DOHH2 (cell line): ENCODE measurements around the gene ZFYVE26.

Experiments used
- H3F3A ChIP-seq: fragments of 200-600 bp; sonication (generic), shearing (Covaris generic); 2 replicates; pipeline ENCODE4 v1.6.0; 2016; ENCODE audit warnings: antibody characterized with exemption, mild to moderate bottlenecking; ENCODE audit not compliant: control insufficient read depth, insufficient read depth
- H3K27ac ChIP-seq: fragments of 200-600 bp; sonication (generic); 2 replicates; pipeline ENCODE4 v1.5.1; 2014; ENCODE audit warnings: low read depth, mild to moderate bottlenecking, low read length, moderate library complexity
- H3K27me3 ChIP-seq: fragments of 200-600 bp; sonication (generic); 2 replicates; pipeline ENCODE4 v1.6.1; 2014; ENCODE audit warnings: mild to moderate bottlenecking, low read length, mixed read lengths; ENCODE audit not compliant: control insufficient read depth
- H3K36me3 ChIP-seq: fragments of 200-600 bp; sonication (generic); 2 replicates; pipeline ENCODE4 v1.6.1; 2014; ENCODE audit warnings: mild to moderate bottlenecking, low read length, moderate library complexity, mixed read lengths; ENCODE audit not compliant: control insufficient read depth
- H3K4me1 ChIP-seq: fragments of 200-600 bp; sonication (generic); 2 replicates; pipeline ENCODE4 v1.6.1; 2014; ENCODE audit warnings: mild to moderate bottlenecking, low read length, mixed read lengths; ENCODE audit not compliant: control insufficient read depth
- H3K4me2 ChIP-seq: fragments of 200-600 bp; sonication (generic); 2 replicates; pipeline ENCODE4 v1.6.0; 2014; ENCODE audit warnings: mild to moderate bottlenecking, low read length, moderate library complexity
- H3K4me3 ChIP-seq: fragments of 200-600 bp; sonication (generic); 2 replicates; pipeline ENCODE4 v1.5.1; 2014; ENCODE audit warnings: mild to moderate bottlenecking, low read length, mixed read lengths
- H3K79me2 ChIP-seq: fragments of 200-600 bp; sonication (generic); 2 replicates; pipeline ENCODE4 v1.6.1; 2014; ENCODE audit warnings: mild to moderate bottlenecking, low read length, mixed read lengths; ENCODE audit not compliant: control insufficient read depth
- H3K9me2 ChIP-seq: fragments of 200-600 bp; sonication (generic); replicated peaks from 2 replicates; pipeline ENCODE4 v1.6.1; 2014; ENCODE audit warnings: mild to moderate bottlenecking, low read length, mixed read lengths; ENCODE audit not compliant: control insufficient read depth
- H3K9me3 ChIP-seq: fragments of 200-600 bp; sonication (generic); 2 replicates; pipeline ENCODE4 v1.6.1; 2014; ENCODE audit warnings: antibody characterized with exemption, low read length, mixed read lengths; ENCODE audit not compliant: control insufficient read depth, insufficient read depth
- H4K20me1 ChIP-seq: fragments of 200-600 bp; sonication (generic); 2 replicates; pipeline ENCODE4 v1.6.0; 2014; ENCODE audit warnings: low read depth, mild to moderate bottlenecking, antibody characterized with exemption, low read length, moderate library complexity; ENCODE audit not compliant: control insufficient read depth, insufficient read depth
- EZH2phosphoT487 ChIP-seq: fragments of 200-600 bp; sonication (generic); IDR thresholded peaks from 2 replicates; pipeline ENCODE4 v1.6.1; 2017; ENCODE audit warnings: borderline replicate concordance, mild to moderate bottlenecking, antibody characterized with exemption, low read length, moderate library complexity, mixed read lengths
- TF ChIP-seq, protein P1 (sequence below): fragments of 200-600 bp; sonication (generic); IDR thresholded peaks from one replicate; pipeline ENCODE4 v1.5.1; 2014; ENCODE audit warnings: antibody characterized with exemption, mild to moderate bottlenecking, low read depth, low read length; ENCODE audit not compliant: poor library complexity, severe bottlenecking

Gene ZFYVE26

DNA sequence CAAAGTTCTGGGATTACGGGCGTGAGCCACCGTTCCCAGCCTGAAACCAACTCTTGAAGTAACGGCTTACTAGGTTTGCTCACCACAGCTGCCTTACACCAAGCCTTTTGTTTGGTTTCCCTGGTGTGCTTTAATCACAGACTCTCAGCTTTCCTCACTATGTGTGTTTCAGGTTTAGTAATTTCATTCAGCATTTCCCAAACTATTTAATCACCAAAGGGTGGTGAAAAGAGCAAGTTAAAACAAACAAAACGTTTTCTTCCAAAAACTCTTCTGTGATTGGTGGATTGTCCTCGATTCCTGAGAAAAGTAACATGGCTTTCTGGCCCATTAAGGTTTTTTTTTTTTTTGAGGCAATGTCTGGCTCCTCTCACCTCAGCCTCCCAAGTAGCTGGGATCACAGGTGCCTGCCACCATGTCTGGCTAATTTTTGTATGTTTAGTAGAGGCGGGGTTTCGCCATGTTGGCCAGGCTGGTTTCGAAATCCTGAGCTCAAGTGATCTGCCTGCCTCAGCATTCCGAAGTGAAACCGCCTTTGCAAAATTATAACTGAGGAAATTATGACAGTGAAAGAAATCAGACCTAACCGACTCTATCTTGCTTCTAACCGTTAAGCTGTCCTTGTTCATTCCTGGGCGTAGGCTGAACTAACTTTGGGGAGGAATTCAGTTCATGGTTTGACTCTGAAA lies 1.5 kb upstream of the ZFYVE26 start:
- peaks cover 57% of the 10 kb centered on the region for H3K79me2 ChIP-seq
- H3K9me3 ChIP-seq: no peaks in the 10 kb centered on the region
- TF ChIP-seq, protein P1, sequence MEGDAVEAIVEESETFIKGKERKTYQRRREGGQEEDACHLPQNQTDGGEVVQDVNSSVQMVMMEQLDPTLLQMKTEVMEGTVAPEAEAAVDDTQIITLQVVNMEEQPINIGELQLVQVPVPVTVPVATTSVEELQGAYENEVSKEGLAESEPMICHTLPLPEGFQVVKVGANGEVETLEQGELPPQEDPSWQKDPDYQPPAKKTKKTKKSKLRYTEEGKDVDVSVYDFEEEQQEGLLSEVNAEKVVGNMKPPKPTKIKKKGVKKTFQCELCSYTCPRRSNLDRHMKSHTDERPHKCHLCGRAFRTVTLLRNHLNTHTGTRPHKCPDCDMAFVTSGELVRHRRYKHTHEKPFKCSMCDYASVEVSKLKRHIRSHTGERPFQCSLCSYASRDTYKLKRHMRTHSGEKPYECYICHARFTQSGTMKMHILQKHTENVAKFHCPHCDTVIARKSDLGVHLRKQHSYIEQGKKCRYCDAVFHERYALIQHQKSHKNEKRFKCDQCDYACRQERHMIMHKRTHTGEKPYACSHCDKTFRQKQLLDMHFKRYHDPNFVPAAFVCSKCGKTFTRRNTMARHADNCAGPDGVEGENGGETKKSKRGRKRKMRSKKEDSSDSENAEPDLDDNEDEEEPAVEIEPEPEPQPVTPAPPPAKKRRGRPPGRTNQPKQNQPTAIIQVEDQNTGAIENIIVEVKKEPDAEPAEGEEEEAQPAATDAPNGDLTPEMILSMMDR: no peak
- TF ChIP-seq EZH2phosphoT487: no peak
- peaks cover 60% of the 10 kb centered on the region for H3K4me1 ChIP-seq
- peak overlapping the region; percentile 99 for H3K27ac ChIP-seq
- H3K4me3 ChIP-seq: peak overlapping the region; percentile 84
- no peaks in the 10 kb centered on the region for H3K27me3 ChIP-seq
- no peaks in the 10 kb centered on the region for H4K20me1 ChIP-seq
- peaks cover 22% of the 10 kb centered on the region for H3K36me3 ChIP-seq
- peak overlapping the region; percentile 94 for H3K4me2 ChIP-seq
- H3K9me2 ChIP-seq: no peaks in the 10 kb centered on the region
- peaks cover 13% of the 10 kb centered on the region for H3F3A ChIP-seq

DNA sequence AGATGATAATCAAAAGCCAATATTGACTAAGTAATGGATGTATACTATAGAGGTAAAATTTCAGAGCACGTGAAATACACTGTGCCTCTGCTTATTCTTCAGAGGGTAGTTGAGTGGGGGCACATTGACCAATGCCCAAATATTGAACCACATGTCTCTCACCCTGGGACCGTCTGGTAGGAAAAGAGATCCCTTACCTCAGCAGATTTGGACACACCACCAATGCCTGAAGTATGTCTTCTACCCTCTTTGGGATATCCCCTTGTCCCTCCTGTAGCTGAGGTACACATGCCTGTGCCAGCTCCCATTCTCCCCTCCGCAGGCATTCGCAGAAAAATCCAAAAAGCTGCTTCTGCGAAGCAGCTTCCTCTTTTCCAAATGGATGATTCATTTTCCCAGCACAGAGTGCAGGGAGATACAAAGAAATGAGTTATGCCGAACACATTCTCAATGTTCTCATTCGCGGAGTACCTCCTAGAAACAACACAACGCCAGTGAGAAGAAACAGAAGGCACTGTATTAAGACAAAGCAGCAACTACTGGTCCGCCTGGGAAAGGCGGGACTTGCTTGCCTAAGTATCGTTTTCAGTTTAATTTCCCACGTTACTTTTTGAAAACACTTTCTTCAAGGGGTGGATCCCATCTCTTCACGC lies 691 bp downstream of the ZFYVE26 start:
- Histone ChIP-seq H3K4me2 (peak overlapping the region; percentile 87), H3K27ac (peak overlapping the region; percentile 29; the same call in 1 of the 2 replicates), H3F3A (peaks cover 12% of the 10 kb centered on the region), H3K4me1 (peaks cover 56% of the 10 kb centered on the region), H4K20me1 (no peaks in the 10 kb centered on the region), H3K9me3 (no peaks in the 10 kb centered on the region), H3K9me2 (no peaks in the 10 kb centered on the region), H3K36me3 (peaks cover 39% of the 10 kb centered on the region), H3K27me3 (no peaks in the 10 kb centered on the region), H3K4me3 (peak overlapping the region; percentile 84), H3K79me2 (peaks cover 37% of the 10 kb centered on the region)
- TF ChIP-seq, protein P1: no peak
- TF ChIP-seq EZH2phosphoT487: no peak

DNA sequence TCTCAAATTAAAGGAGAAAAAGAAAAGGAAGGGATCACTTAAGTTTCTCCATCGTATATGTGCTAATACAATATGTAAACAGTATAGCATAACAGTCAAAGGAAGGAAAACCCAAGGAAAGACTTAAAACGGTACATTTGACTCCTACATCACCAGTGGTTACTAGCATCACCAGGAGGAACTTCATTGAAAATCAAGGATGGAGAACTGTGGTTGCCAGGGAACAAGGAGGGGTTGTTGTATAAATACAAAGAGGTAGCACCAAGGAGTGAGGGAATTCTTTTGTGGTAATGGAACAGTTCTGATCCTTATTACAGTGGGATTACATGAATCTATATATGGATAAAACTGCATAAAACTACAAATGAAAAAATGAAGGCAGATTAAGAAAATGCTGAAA lies 1.6 kb downstream of the ZFYVE26 start:
- Histone ChIP-seq H3K36me3 (peaks cover 45% of the 10 kb centered on the region), H3K27me3 (no peaks in the 10 kb centered on the region), H3K4me3 (peak overlapping the region; percentile 84), H3K9me2 (no peaks in the 10 kb centered on the region), H3K79me2 (peaks cover 28% of the 10 kb centered on the region), H4K20me1 (no peaks in the 10 kb centered on the region), H3K27ac (no peak overlapping the region), H3K9me3 (no peaks in the 10 kb centered on the region), H3K4me1 (peaks cover 52% of the 10 kb centered on the region), H3K4me2 (peak overlapping the region; percentile 87), H3F3A (peaks cover 12% of the 10 kb centered on the region)
- TF ChIP-seq, protein P1: no peak
- TF ChIP-seq EZH2phosphoT487: no peak
